Lung (tissue), 12 donors: ENCODE measurements around the gene SHISA6. TPM values are rescaled to one million over a fixed set of nuclear protein-coding genes. Genes with fewer than 3 reads are reported as not detected.

Source experiments
- ATAC-seq: fragments of 200-7000 bp; cut with Tn5 transposase; one replicate; pipeline ENCODE4 v1.9.1; 2020; ENCODE audit warnings: moderate number of reproducible peaks; ENCODE audit not compliant: insufficient read depth, low FRiP score
- DNase-seq, 3 donors: peaks; one replicate each; pipeline ENCODE4 v3.0.0-alpha.2; 2013 to 2017
- H3K27ac ChIP-seq, 2 donors: one replicate each; pipeline ENCODE4 v1.5.1; 2013; ENCODE audit warnings: mild to moderate bottlenecking in 2 of 2, moderate library complexity in 2 of 2, control low read depth in 1 of 2, inconsistent platforms in 1 of 2, low read depth in 1 of 2, low read length in 1 of 2
- H3K27me3 ChIP-seq, 3 donors: one replicate each; pipeline ENCODE4 v1.5.1; 2013; ENCODE audit warnings: low read length in 2 of 3; ENCODE audit not compliant: control insufficient read depth in 3 of 3, insufficient read depth in 3 of 3
- H3K36me3 ChIP-seq, 4 donors: one replicate each; pipeline ENCODE4 v1.5.1; 2013; ENCODE audit warnings: low read length in 4 of 4, mild to moderate bottlenecking in 1 of 4, moderate library complexity in 1 of 4; ENCODE audit not compliant: control insufficient read depth in 4 of 4, insufficient read depth in 4 of 4
- H3K4me1 ChIP-seq, 5 donors: one replicate each; pipeline ENCODE4 v1.5.1; 2013; ENCODE audit warnings: low read length in 5 of 5, mild to moderate bottlenecking in 2 of 5, moderate library complexity in 1 of 5; ENCODE audit not compliant: control insufficient read depth in 5 of 5, insufficient read depth in 5 of 5
- H3K4me3 ChIP-seq: one replicate; pipeline ENCODE4 v1.5.1; 2013; ENCODE audit warnings: mild to moderate bottlenecking, control low read depth, moderate library complexity
- H3K9ac ChIP-seq, 2 donors: one replicate each; pipeline ENCODE4 v1.5.1; 2013; ENCODE audit warnings: low read length in 2 of 2, control low read depth in 1 of 2; ENCODE audit not compliant: insufficient read depth in 1 of 2
- H3K9me3 ChIP-seq, 4 donors: one replicate each; pipeline ENCODE4 v1.5.1; 2013; ENCODE audit warnings: low read length in 3 of 4, mild to moderate bottlenecking in 1 of 4, moderate library complexity in 1 of 4; ENCODE audit not compliant: control insufficient read depth in 4 of 4, insufficient read depth in 3 of 4
- WGBS, 2 donors: extraction: QIAGEN DNeasy Blood & Tissue Kit; methylation state at CpG; one replicate each; pipeline ENCODE4 v1.1.7; 2013; 5-methylcytosine and 5-hydroxymethylcytosine counted together
- polyA plus RNA-seq, 2 donors: library from polyadenylated mRNA; stranded (reverse); fragments of 200-250 nt; gene quantifications; one replicate each; pipeline ENCODE4 v1.2.1, GENCODE V29; 2013
- total RNA-seq, 2 donors: library from RNA; depleted of rRNA in 1 of 2; stranded (reverse); fragments of >200 nt in 1 of 2; gene quantifications; one replicate each; pipeline ENCODE4 v1.2.1, GENCODE V29; 2014 to 2021
- TF ChIP-seq, protein P1 (sequence below): IDR thresholded peaks from 2 replicates; pipeline ENCODE4 v1.5.1; 2012; ENCODE audit warnings: mild to moderate bottlenecking; ENCODE audit errors: control extremely low read depth, extremely low read depth
- donor health status: control.
- donor health status: control.
- donor health status: Bipolar disorder and iron deficiency.
- donor health status: healthy.
- donor health status: DM: yes; HTN: yes; CAD: no.

The SHISA6 gene
- total and polyA plus RNA-seq, 4 donors: 0.03 to 0.34 (median 0.11) TPM

DNA sequence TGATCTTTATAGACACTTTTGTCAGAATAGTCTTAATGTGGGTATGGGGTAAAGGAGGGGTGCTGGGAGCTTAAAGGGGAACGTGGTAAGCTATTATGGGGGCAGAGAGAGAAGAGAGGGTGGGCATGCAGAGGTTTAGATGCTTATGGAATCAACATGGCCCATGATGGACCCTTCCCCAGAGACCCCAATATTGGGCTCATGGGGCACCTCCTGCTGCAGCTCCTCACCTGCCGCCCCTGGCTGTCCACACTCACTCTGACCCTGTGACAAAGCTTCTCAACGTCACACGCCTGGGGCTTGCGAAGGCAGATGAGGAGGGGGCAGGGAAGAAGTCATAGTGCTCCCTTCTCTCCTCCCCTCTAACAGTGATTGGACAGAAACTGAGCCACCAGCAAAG lies 95.3 kb downstream of the SHISA6 start:
- Histone ChIP-seq H3K4me1 (peaks cover 0 to 9% (median 0%) of the 10 kb centered on the region in 5 donors), H3K9me3 (no peaks in the 10 kb centered on the region), H3K4me3 (no peak overlapping the region), H3K27ac (no peak overlapping the region), H3K9ac (no peak overlapping the region), H3K36me3 (no peaks in the 10 kb centered on the region), H3K27me3 (no peaks in the 10 kb centered on the region)
- 62% methylated on average over 5 of the region's 5 CpGs for WGBS, 2 donors
- ATAC-seq: no peak
- TF ChIP-seq, protein P1, sequence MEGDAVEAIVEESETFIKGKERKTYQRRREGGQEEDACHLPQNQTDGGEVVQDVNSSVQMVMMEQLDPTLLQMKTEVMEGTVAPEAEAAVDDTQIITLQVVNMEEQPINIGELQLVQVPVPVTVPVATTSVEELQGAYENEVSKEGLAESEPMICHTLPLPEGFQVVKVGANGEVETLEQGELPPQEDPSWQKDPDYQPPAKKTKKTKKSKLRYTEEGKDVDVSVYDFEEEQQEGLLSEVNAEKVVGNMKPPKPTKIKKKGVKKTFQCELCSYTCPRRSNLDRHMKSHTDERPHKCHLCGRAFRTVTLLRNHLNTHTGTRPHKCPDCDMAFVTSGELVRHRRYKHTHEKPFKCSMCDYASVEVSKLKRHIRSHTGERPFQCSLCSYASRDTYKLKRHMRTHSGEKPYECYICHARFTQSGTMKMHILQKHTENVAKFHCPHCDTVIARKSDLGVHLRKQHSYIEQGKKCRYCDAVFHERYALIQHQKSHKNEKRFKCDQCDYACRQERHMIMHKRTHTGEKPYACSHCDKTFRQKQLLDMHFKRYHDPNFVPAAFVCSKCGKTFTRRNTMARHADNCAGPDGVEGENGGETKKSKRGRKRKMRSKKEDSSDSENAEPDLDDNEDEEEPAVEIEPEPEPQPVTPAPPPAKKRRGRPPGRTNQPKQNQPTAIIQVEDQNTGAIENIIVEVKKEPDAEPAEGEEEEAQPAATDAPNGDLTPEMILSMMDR: no peak
- DNase-seq: no peak

DNA sequence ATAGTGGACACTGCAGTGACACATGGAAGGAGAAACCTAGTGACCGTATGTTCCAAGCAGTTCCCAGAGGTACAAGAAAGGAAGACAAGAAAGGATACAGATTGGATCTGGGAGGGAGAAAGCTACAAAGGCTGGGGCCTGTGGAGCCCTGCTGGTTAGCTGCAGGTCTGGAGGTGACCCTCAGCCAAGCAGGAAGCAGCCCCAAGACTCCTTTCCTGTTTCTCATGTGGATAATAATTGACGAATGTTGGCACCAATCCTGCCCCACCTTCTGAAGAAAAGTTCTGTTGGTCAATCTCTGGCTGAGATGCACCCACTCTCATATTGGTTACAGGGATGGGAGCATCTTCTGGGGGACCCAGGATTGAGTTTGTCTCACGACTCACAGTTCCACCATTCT lies 99.8 kb downstream of the SHISA6 start:
- H3K4me3 ChIP-seq: no peak overlapping the region
- WGBS, 2 donors: 33 to 64% methylated on average over 3 of the region's 3 CpGs
- H3K4me1 ChIP-seq: no peaks in the 10 kb centered on the region
- no peak for DNase-seq
- H3K9ac ChIP-seq: no peak overlapping the region
- H3K36me3 ChIP-seq: no peaks in the 10 kb centered on the region
- ATAC-seq: no peak
- H3K27ac ChIP-seq: no peak overlapping the region
- peaks cover 0 to 2% (median 0%) of the 10 kb centered on the region in 4 donors for H3K9me3 ChIP-seq
- TF ChIP-seq, protein P1: no peak
- no peaks in the 10 kb centered on the region for H3K27me3 ChIP-seq

DNA sequence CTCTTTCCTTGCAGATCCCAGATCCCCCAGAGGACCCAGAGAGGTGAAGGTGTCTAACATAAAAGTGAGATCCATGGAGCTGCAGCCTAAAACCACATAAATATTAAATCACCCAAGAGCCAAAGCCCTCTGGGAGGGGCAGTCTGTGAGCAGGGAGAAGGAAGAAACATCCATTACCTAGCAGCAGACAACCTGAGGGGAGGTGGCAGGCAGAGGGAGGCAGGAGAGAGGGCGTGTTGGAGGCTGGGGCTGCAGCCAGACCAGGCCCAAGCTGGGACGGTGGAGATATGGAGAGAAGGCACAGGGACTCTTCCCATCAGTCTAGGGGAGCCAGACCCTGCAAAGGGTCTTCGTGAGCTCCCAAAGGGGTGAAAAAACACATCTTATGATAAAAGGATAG lies 101.1 kb downstream of the SHISA6 start:
- DNase-seq: no peak
- TF ChIP-seq, protein P1: no peak
- peaks cover 0 to 2% (median 0%) of the 10 kb centered on the region in 4 donors for H3K9me3 ChIP-seq

DNA sequence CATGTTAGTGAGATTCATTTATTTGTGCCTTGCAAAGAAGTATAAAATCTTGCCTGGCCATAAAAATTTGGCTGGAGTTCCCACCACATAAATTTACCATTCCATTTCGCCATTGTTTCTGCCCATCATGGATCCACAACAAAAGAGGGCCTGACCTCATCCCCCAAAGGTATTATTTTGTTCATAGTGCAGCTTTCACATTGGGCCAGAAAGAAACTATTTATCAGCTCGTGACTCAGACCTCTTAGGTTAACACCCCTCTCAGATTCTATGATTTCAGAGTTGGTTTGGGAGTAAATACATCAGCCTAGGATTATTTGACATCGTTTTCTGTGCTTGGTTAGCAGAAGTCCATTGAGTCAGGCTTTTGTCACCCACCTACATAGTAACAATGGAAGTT lies 108.1 kb downstream of the SHISA6 start:
- H3K36me3 ChIP-seq: no peaks in the 10 kb centered on the region
- 64 to 79% methylated on average over 3 of the region's 3 CpGs for WGBS, 2 donors
- no peak for DNase-seq
- no peaks in the 10 kb centered on the region for H3K9me3 ChIP-seq
- no peak overlapping the region for H3K4me3 ChIP-seq
- TF ChIP-seq, protein P1: no peak
- no peaks in the 10 kb centered on the region for H3K27me3 ChIP-seq
- no peak overlapping the region for H3K9ac ChIP-seq
- H3K27ac ChIP-seq: no peak overlapping the region
- H3K4me1 ChIP-seq: no peaks in the 10 kb centered on the region
- ATAC-seq: no peak

More for the DNA sequence above, 101.1 kb downstream of the SHISA6 start:
- Histone ChIP-seq H3K27me3 (no peaks in the 10 kb centered on the region), H3K4me1 (no peaks in the 10 kb centered on the region), H3K27ac (no peak overlapping the region), H3K9ac (no peak overlapping the region), H3K4me3 (no peak overlapping the region), H3K36me3 (no peaks in the 10 kb centered on the region)
- no peak for ATAC-seq
- 67 to 68% methylated on average over 3 of the region's 3 CpGs for WGBS, 2 donors
